HS-27A (cell line): ENCODE measurements around the gene RNF39.
"Not testable (repeated sequence)": the region's sequence is repeated elsewhere in the genome, so short reads cannot be mapped to it uniquely, and the experiment has no call there.

Experiments used
- DNase-seq: peaks from one replicate; pipeline ENCODE4 v3.0.0-alpha.2; 2012; ENCODE audit warnings: low read depth, missing footprints

The RNF39 gene, protein sequence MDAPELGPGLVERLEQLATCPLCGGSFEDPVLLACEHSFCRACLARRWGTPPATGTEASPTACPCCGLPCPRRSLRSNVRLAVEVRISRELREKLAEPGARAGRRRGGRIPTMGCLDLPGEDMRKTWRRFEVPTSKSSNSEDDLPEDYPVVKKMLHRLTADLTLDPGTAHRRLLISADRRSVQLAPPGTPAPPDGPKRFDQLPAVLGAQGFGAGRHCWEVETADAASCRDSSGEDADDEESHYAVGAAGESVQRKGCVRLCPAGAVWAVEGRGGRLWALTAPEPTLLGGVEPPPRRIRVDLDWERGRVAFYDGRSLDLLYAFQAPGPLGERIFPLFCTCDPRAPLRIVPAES

DNA sequence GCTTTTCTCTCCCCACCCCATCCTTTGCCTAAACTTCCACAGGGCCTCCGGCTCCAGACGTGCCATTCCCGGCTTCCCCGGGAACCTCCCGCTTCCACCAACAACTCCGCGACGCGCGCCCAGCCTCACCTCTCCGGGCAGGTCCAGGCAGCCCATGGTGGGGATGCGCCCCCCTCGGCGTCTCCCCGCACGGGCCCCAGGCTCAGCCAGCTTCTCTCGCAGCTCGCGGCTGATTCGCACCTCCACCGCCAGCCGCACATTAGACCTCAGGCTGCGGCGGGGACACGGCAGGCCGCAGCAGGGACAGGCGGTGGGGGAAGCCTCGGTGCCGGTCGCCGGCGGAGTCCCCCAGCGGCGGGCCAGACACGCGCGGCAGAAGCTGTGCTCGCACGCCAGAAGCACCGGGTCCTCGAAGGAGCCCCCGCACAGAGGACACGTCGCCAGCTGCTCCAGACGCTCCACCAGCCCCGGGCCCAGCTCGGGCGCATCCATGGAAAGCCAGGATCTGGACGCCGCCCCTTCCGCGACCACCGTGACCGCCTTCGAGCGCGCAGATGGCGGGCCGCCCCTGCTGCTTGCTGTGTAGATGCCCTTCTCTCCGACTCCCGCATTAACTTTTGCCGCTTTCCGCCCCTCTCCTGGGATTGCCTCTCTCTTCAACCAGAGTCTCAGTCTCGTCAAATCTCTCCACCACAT is at the start of gene RNF39:
Gene RNF39, minus strand, starts transcription at position 676 of the 696 bp plus-strand sequence. Its CDS starts 184 bp downstream, at position 492.
- DNase-seq: no peak

DNA sequence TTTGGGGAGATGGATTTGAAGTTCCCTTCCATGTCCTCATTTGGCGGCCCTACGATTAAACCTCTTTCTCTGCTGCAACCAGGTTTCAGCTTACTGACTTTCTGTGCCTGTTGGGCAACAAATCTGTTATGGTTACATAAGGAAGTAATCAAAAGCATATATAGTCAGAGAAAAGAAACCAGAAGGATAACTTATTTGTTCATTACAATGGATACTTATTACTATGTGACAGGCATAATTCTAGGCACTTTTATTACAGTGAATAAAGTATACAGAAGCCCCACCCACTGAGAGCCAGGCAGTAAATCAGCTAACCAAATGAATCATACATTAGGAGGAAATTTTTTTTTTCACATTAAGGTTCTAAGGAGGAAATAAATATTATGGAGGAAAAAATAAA is 46.9 kb upstream of the RNF39 start:
- DNase-seq: no peak

DNA sequence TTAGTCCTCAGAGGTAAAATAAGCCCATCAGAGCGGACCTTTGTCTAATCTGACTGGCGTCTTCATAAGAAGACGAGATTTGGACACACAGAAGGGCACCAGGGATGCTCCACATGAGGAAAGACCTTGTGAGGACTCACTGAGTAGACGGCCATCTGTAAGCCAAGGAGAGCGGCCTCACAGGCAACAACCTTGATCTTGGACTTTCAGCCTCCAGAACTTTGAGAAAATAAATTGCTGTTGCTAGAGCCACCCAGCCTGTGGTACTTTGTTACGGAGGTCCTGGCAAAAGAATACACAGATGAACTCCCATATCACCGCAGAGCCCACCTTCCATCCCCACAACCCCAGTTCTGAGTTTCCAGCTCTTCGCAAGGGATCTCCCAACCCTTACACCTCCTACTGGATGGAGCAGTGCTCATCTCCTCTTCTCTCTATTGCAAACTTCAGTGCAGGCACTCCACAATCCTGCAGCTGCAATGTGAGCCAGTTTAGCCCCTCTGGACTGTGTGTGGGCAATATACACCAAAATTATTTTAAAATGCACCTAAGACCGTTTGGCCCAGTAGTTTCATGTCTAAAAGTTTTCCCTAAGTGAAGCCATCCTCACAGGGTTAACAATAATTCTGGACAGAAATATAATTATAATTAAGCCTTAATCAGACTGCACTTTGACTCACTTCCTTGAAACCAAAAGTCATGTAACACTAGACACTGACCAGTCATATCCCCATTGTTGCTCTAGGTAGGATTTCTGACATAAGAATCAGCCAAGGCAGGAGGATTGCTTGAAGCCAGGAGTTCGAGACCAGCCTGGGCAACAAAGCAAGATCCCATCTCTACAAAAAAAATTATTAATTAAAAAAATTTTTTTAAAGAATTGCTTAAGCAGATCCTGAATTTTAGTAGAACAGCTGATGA is 46.1 kb upstream of the RNF39 start:
- no peak for DNase-seq

DNA sequence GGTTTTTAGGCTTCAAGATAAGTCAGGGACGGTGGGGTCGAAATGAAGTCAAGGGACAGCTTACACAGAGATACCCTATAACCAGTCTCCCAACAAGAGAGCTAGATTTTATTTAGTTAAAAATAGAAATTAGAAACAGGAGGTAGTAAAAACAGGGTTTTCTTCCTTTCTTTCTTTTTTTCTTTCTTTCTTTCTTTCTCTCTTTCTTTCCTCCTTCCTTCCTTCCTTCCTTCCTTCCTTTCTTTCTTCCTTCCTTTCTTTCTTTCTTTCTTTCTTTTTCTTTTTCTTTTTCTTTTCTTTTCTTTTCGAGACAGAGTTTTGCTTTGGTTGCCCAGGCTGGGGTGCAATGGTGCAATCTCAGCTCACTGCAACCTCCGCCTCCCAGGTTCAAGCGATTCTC is 43.1 kb upstream of the RNF39 start:
- not testable (repeated sequence) for DNase-seq

DNA sequence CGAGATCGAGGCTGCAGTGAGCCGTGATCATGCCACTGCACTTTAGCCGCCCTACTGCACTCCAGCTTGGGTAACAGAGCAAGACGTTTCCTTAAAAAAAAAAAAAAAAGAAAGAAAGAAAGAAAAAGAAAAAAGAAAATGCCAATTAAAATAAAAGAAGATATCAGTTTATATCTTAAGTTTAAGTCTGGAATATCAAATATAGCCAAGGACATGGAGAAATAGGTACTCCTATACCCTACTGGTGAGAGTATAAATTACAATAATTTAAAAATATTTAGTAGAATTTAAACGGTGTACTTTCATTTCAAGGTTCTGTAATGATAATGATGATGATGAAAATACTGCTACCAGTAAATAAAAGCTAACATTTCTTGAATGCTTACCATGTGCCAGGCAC is 41.2 kb upstream of the RNF39 start:
- DNase-seq: no peak

DNA sequence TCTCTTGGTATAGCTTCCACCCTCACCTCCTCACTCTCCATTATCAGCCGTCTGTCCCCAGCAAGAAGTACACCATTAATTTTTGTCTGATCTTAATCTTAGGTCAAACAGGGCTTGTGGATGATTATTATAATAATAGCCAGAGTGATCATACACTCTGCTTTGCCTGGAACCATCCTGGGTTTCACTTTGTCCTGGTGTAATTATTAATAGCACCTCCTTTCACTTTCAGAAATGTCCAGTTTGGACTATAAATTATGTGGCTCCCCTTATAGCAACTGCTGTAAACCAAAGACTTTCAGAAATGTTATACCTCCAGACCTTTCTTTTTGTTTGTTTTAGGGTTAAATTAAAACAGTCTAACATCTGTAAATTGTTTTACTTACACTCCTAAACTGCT is 38.3 kb upstream of the RNF39 start:
- DNase-seq: no peak

DNA sequence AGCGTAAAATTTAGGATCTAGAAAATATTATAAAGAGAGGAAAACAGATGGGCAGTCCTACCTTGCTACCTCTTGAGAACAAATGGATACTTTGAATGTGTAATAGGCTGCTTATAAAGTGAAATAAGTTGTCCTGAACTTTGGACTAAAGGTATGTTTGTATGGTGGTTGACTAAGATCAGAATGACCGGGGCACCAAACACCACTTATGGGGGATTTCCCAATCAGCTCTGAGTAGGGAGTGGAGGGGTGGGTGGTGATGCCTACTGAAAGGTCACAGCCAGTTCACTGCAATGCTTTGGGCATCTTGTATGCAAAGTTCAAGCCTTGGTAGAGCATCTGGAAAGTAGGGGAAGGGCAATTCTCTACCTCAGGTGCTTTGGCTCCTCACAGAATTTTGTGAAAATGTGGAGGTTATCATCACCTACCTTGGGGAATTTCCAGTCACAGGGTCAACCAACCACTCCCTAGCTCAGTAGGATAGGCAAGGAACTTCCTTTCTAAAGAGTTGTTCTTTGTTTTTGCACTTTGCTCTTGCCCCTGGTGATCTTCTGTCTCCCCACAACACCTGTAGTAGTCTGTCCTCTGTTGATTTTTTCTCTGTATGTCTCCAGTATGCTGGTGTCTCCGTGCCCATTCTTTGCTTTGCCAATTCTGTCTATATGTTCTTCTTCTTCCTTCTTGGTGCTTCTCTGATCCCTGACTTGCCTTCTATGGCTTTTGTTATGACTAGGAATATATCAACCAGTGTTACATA is 37.6 kb upstream of the RNF39 start, which contains the start of gene TRIM31:
Gene TRIM31, minus strand, starts transcription at position 88 of the 757 bp plus-strand sequence. CDS start 285 bp downstream, outside the sequence.
- no peak for DNase-seq

DNA sequence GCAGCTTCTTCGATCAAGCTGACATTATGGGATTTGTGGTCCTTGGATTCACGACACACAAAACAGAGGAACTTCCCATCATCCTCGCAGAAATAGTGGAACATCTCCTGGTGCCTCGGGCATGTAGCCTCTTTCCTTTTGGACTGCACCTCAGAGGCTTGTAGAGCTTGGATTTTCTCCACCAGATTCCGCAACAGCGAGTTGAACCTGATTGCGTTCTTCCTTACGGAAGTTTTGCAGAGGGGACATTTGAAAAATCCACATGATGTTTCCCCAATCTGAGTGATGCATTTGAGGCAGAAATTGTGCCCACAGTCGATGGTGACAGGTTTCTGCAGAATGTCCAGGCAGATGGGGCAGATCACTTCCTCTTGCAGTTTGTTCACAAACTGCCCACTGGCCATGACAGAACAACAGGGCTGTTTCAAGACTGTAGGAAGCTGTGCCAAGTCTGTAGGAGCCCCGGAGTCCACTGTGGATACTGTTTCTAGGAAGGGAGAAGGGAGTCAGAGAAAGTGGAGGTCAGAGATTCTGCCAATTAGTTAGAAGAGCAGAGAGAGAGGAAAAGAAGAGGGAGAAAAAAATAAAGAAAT is 36.9 kb upstream of the RNF39 start:
- no peak for DNase-seq

DNA sequence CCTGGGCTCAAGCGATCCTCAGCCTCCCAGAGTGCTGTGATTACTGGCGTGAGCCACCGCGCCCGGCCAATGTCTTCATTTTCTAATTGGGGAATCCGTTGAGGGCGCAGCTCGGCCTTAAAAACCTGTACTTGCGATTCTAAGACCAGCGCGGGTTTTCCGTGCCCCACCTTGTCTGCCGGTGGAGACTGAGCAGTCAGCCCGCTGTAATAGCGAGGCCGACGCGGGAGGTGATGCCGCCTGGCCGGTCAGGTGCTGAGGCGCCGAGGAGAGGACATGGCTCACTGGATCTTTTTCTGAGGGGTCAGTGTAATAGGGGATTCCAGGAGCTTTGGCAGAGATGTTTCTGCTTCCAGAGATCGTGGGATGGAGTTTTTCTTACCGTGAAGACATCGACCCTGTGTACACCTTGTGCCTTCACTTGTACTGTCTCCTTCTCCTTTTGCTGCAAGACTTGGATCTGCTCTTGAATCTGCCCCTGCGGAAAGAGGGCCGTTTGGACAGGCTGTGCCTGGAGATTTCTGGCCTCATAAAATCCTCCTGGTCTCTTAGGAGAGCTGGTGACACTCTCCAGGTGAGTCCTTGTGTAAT is 35.8 kb upstream of the RNF39 start:
- no peak for DNase-seq

DNA sequence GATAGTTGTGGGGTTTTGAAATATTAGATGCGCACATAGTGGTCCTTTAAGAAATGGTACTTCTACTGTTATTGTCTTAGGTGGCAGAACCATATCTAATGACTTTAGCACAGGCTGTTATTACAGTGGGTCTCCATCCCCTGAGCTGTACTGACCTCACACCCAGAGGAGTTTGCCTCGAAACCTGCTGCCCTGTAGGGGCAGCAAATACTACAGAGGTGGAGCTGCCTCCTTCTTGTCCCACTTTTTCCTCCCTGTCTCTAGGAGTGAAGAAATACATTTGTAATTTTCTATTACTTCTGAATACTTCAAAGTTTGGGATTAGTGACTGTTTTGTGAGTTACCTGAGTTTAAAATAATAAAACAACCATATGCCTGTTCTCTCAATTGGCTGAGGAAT is 29.1 kb upstream of the RNF39 start:
- DNase-seq: no peak

DNA sequence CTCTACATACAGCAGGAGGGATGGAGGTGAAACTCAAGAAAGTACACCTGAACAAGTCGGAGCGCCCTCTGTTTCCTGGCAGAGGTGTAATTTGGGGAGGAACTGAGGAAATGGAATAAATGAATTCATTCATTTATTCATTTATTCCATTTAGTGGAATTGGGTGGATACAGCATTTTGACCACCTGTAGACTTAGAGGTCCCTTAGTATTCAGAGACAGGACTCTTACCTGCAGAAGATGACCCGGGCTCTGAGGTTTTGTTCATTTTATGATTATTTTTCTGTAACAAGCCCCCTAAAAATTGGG is 28.3 kb upstream of the RNF39 start:
- DNase-seq: no peak

DNA sequence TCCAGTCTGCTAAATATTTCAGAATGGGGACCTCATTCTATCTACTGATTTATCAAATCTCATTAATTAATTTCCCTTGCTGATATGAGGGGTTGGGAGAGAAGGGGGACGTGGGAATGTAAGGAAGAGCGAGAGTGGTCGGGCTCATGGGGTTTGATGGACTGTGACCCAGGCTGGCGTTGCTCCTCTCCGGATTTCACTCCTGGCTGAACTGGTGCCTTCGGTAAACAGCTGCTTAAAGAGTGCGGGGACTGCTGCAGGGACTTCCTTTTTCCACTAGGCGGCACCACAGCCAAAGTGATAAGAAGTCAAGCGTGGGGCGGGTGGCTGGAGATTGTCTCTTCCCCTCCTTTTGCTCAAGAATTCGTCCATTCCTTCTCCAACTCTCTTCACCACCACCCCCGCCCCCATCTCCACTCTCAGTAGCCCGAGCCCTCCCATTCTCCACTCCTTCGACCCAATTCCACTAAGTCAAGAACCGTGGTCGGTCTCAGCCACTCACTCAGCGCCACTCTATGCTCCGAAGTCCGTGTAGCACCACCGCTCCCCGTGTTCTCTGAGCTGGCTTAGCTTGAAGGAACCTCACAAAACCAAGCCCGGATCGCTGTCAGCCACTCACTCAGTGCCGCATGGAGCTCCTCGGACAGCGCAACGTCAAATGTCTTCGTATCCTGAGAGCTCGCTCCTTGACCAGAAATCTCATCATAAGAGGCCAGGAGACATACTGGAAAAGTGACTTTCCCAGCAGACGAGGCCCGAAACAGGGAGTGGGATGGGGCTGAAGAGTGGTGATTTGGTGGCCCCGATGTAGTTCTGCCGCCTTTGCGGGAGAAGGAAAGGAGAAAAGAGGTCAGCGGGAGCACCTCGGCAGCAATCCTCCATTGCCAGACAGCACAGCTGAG is 27.7 kb upstream of the RNF39 start:
- DNase-seq: peak; percentile 78

DNA sequence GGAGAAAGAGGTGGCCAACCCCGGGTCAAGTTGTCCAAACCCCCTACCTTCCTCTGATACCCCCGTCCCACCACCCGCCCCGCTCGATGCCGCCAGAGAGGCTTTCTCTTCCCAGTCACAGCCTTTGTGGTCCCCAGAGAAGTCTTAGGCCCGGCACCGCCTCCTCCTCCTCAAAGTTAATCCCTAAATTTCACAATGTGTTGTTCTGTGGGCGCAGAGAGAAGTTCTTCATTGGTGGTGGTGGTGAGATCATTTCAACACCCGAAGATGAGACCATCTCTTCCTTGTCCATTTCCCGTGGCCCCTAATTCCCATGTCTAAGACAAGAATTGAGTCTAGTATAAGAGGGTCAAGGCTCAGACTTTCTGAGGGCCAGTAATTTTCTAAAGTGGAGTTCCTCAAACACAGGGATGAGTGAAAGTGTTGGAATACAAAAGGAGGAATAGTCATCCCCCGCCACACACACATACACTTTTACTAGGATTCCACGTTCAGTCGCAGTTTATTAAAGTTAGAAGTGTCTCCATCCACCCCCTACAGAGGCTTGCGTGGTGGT is 26.9 kb upstream of the RNF39 start:
- no peak for DNase-seq

DNA sequence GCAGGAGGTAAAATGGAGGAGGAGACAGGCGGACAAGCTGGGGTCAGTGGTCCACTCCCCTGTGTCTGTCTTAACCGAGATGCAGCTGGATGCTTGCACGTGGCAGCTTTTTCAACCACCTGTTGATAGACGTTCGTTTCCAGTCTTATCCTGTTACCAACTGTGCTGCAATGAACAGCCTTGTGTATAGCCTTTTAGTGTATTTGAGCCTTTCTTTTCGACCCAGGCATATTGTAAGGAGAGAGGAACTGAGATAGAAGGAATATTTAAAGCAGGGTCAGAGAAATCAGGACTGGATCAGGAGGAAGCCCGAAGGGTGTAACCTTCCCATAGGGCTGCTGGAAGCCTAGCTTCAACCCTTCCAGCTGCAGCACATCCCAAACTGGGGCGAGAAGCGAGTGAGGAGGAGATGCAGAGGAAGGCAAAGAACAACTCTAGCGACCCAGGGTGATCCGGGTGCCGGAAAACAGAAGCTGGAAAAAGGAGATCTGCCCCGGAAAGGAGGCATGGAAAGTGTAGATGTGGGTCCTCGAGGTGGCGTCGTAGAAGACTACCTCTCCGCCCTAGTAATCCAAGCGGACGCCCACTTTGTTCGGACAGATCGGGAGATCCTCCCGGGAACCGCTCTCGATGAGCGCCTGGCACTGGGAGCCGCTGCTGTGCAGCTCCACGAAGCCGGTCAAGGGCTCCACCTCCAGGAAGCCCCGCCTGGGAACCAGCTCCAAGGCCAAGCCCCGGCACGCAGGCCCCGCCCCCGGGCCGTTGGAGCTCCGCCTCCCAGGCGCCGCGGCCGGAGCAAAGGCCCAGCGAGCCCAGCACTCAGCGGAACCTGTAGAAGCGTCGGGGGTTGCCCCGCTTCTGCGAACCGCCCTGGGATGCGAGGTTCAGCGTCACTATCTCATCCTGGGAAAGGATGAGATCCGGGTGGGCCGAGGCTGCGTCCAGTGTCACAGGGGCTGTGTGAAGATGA is 26.2 kb upstream of the RNF39 start:
- DNase-seq: peak; percentile 75

DNA sequence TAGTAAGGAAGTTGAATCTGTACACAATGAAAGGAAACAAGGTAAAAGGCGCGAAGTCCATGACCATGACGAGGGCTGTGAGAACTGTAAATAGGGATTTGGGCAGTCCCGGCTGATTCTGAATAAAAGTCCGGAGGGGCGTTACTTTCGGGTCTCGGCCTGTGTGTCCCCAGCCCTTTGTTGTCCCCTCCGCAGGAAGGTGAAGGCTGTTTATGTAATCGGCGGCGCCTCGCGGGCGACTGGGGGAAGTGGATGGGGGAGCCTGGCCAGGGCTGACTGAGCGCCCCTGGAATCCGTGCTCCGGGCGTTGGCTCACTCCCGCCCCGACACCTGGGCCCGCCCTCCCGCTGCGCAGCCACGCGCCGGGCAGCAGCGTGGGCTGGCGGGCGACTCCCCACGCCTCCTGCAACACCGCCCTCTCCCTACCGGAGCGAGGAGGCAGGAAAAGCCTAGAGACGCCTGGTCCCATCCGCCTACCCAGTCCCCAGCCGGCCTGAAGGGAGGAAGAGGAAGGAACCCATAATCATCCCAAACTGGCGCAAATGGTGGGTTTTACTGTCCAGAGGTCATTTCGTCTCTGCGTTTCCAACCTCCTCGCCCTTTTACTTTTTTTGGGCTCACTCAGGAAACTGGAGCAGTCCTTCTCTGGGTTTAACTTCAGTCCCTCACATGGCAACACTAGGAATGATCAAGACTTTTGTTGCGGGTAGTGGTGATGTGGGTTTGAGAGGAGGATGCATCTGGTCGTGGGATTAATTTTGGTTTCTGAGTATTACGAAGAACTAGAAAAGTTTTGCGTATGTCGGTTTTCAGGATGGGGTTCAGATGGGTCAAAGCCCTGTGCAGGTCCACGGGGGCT is 25.2 kb upstream of the RNF39 start:
- no peak for DNase-seq

DNA sequence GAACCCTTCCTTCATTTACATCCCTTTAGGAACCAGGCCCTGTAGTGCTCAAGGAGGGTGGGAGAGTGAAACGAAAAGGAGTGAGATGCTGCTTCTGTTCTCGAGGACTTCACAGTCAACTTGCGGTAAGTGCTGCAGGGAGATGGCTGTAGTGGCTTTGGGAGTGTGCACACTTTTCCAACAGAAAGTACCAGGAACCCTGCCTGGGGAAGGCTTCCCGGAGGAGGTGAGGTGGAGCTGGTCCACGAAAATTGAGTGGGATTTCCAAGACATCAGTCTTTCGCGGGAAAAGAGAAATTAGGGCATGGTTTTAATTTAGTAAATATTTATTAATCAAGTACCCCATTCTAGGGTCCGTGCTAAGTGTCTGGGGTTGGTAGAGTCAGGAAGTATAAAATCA is 24.6 kb upstream of the RNF39 start:
- DNase-seq: no peak
